Panc1 (cell line): Measurements from ENCODE around the gene DHH.

Experiments used
- CTCF ChIP-seq: fragments of 450-650 bp; IDR thresholded peaks from 2 replicates; pipeline ENCODE4 v1.5.1; 2017; ENCODE audit warnings: mild to moderate bottlenecking
- POLR2AphosphoS5 ChIP-seq: IDR thresholded peaks from 2 replicates; pipeline ENCODE4 v1.6.1; 2012; ENCODE audit warnings: mild to moderate bottlenecking, low read depth, low read length, moderate library complexity

GRCh38 chr12:49054524-49054923, 40.1 kb downstream of the DHH start:
- TF ChIP-seq POLR2AphosphoS5: no peak
- no peak for TF ChIP-seq CTCF
